ENCODE measurements around the gene CHERP.

- TF ChIP-seq, protein P1, sequence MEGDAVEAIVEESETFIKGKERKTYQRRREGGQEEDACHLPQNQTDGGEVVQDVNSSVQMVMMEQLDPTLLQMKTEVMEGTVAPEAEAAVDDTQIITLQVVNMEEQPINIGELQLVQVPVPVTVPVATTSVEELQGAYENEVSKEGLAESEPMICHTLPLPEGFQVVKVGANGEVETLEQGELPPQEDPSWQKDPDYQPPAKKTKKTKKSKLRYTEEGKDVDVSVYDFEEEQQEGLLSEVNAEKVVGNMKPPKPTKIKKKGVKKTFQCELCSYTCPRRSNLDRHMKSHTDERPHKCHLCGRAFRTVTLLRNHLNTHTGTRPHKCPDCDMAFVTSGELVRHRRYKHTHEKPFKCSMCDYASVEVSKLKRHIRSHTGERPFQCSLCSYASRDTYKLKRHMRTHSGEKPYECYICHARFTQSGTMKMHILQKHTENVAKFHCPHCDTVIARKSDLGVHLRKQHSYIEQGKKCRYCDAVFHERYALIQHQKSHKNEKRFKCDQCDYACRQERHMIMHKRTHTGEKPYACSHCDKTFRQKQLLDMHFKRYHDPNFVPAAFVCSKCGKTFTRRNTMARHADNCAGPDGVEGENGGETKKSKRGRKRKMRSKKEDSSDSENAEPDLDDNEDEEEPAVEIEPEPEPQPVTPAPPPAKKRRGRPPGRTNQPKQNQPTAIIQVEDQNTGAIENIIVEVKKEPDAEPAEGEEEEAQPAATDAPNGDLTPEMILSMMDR (IDR thresholded peaks at IDR 0.05): no peak
- TF ChIP-seq EZH2 (IDR thresholded peaks at IDR 0.05; ENCODE audit: borderline replicate concordance, insufficient read depth, low read depth, low read length, poor library complexity, severe bottlenecking): no peak
Observed at GRCh38 chr19:16482745-16483144, 59.5 kb downstream of the CHERP start.
